ENCODE results near the gene DCAF10.

GRCh38 chr9:37880916-37881479 lies 80.4 kb downstream of the DCAF10 start:
- TF ChIP-seq CTCF (IDR thresholded peaks at IDR 0.05; ENCODE audit: low read length) (no peak), EZH2 (IDR thresholded peaks at IDR 0.05; ENCODE audit: borderline replicate concordance, low read length) (no peak)
